TTC549 (cell line): Measurements from ENCODE around the gene ASS1.

Experiments
- FAIRE-seq: peaks from 2 replicates; lab custom pipeline; 2012; peaks lifted over from hg19 to GRCh38; lab: Jason Lieb, UNC

The ASS1 gene

GRCh38 chr9:130474106-130474505 is 29.3 kb downstream of the ASS1 start:
- no peak for FAIRE-seq

- no peak for FAIRE-seq
These were observed 31.5 kb downstream of the ASS1 start for GRCh38 chr9:130476151-130476730.

- FAIRE-seq, result no peak
These were observed 32.8 kb downstream of the ASS1 start for GRCh38 chr9:130477564-130477963.

- FAIRE-seq, result no peak
These were observed 33.4 kb downstream of the ASS1 start for GRCh38 chr9:130478152-130478551.

- no peak for FAIRE-seq
These were observed 34.2 kb downstream of the ASS1 start for GRCh38 chr9:130478736-130479575.

GRCh38 chr9:130479587-130479986 is 34.8 kb downstream of the ASS1 start:
- FAIRE-seq, result no peak

GRCh38 chr9:130480673-130481072 is 35.9 kb downstream of the ASS1 start:
- FAIRE-seq, result no peak

GRCh38 chr9:130482463-130482862 is 37.7 kb downstream of the ASS1 start:
- FAIRE-seq, result no peak

GRCh38 chr9:130483371-130483971 is 38.7 kb downstream of the ASS1 start:
- FAIRE-seq, result no peak

- no peak for FAIRE-seq
These were observed 39.8 kb downstream of the ASS1 start for GRCh38 chr9:130484362-130485072.

- no peak for FAIRE-seq
These were observed 41.3 kb downstream of the ASS1 start for GRCh38 chr9:130486103-130486502.

GRCh38 chr9:130487500-130487899 is 42.7 kb downstream of the ASS1 start:
- FAIRE-seq, result no peak

GRCh38 chr9:130488621-130489330 is 44.0 kb downstream of the ASS1 start:
- no peak for FAIRE-seq

- FAIRE-seq, result no peak
These were observed 46.2 kb downstream of the ASS1 start for GRCh38 chr9:130490981-130491380.

- no peak for FAIRE-seq
These were observed 47.2 kb downstream of the ASS1 start for GRCh38 chr9:130491830-130492482.

- FAIRE-seq, result no peak
These were observed 48.3 kb downstream of the ASS1 start for GRCh38 chr9:130493021-130493420.

- no peak for FAIRE-seq
These were observed 48.7 kb downstream of the ASS1 start for GRCh38 chr9:130493476-130493875.

GRCh38 chr9:130495067-130495466 is 50.3 kb downstream of the ASS1 start:
- FAIRE-seq, result no peak

- FAIRE-seq, result no peak
These were observed 52.4 kb downstream of the ASS1 start for GRCh38 chr9:130497139-130497538.

GRCh38 chr9:130498298-130498917 is 53.6 kb downstream of the ASS1 start:
- FAIRE-seq, result no peak
